ENCODE data around the gene AURKAIP1. TPM values are rescaled to one million over a fixed set of nuclear protein-coding genes. Genes with fewer than 3 reads are reported as not detected.

AURKAIP1 gene
- total and polyA plus RNA-seq, 2 of the 13 experiments (the other 11 are each of a cell fraction or from before 2014, with no cell fraction given) = 69.5 to 175 TPM

DNA sequence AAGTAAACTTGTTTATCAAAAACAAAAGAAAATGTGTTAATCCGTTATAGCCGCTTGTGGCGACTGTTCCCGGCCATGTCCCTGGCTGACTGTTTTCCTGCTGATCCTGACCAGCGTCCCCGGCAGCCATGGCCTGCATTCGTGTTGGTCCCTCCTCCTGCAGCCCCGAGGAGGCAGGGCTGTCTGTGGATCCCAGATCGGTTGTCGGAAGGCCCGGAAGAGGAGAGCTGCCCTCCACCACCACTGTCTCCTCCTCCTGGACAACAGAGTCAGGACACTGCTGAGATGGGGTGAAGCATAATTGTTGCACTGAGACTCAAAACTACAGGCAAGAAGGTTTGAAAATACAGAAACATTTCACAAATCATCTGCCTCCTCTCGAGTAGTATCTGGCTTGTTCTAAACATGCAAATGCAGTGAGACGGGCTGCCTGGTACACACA is 13.0 kb downstream of the AURKAIP1 start (continued):
- TF ChIP-seq, protein P1, sequence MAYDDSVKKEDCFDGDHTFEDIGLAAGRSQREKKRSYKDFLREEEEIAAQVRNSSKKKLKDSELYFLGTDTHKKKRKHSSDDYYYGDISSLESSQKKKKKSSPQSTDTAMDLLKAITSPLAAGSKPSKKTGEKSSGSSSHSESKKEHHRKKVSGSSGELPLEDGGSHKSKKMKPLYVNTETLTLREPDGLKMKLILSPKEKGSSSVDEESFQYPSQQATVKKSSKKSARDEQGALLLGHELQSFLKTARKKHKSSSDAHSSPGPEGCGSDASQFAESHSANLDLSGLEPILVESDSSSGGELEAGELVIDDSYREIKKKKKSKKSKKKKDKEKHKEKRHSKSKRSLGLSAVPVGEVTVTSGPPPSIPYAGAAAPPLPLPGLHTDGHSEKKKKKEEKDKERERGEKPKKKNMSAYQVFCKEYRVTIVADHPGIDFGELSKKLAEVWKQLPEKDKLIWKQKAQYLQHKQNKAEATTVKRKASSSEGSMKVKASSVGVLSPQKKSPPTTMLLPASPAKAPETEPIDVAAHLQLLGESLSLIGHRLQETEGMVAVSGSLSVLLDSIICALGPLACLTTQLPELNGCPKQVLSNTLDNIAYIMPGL (CRISPR knock-in tag; IDR thresholded peaks at IDR 0.05; ENCODE audit: borderline replicate concordance in 1 of 2, low read depth in 1 of 2) = peak; percentile 62 to 63; a peak in 3 of 4 replicates
- TF ChIP-seq ZNF329 (CRISPR knock-in tag; IDR thresholded peaks at IDR 0.05; ENCODE audit: low read depth) (no peak), CAMTA2 (CRISPR knock-in tag; IDR thresholded peaks at IDR 0.05; ENCODE audit: borderline replicate concordance) (no peak), ZNF354B (CRISPR knock-in tag; IDR thresholded peaks at IDR 0.05) (no peak), ZNF589 (CRISPR knock-in tag; conservative IDR thresholded peaks at IDR 0.05) (no peak), MYNN (CRISPR knock-in tag; IDR thresholded peaks at IDR 0.05; ENCODE audit: low read depth) (no peak), MEIS1 (CRISPR knock-in tag; IDR thresholded peaks at IDR 0.05; ENCODE audit: borderline replicate concordance) (0 out of 2 replicates have a peak, but pooled peaks have one; percentile 33), KDM2A (CRISPR knock-in tag; IDR thresholded peaks at IDR 0.05; ENCODE audit: borderline replicate concordance, low read depth) (peak; percentile 52; the same call in 1 of the 2 replicates), ZFX (CRISPR knock-in tag; IDR thresholded peaks at IDR 0.05; ENCODE audit: low read depth) (peak; percentile 82), DNMT3B (CRISPR knock-in tag; conservative IDR thresholded peaks at IDR 0.05) (no peak), SMARCE1 (IDR thresholded peaks at IDR 0.05; ENCODE audit: borderline replicate concordance) (no peak), TBL1XR1 (IDR thresholded peaks at IDR 0.05; ENCODE audit: borderline replicate concordance, low read length, partially characterized antibody) (no peak), HNRNPLL (IDR thresholded peaks at IDR 0.05; ENCODE audit: low read depth, low read length, poor library complexity, severe bottlenecking) (peak; percentile 17), NFYC (CRISPR knock-in tag; IDR thresholded peaks at IDR 0.05) (0 out of 2 replicates have a peak, but pooled peaks have one; percentile 24), ZNF256 (CRISPR knock-in tag; conservative IDR thresholded peaks at IDR 0.05) (no peak), MAFG (CRISPR knock-in tag; IDR thresholded peaks at IDR 0.05) (no peak)
- TF ChIP-seq, protein P2, sequence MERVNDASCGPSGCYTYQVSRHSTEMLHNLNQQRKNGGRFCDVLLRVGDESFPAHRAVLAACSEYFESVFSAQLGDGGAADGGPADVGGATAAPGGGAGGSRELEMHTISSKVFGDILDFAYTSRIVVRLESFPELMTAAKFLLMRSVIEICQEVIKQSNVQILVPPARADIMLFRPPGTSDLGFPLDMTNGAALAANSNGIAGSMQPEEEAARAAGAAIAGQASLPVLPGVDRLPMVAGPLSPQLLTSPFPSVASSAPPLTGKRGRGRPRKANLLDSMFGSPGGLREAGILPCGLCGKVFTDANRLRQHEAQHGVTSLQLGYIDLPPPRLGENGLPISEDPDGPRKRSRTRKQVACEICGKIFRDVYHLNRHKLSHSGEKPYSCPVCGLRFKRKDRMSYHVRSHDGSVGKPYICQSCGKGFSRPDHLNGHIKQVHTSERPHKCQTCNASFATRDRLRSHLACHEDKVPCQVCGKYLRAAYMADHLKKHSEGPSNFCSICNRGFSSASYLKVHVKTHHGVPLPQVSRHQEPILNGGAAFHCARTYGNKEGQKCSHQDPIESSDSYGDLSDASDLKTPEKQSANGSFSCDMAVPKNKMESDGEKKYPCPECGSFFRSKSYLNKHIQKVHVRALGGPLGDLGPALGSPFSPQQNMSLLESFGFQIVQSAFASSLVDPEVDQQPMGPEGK (CRISPR knock-in tag; IDR thresholded peaks at IDR 0.05) = peak; percentile 63
- TF ChIP-seq, protein P3, sequence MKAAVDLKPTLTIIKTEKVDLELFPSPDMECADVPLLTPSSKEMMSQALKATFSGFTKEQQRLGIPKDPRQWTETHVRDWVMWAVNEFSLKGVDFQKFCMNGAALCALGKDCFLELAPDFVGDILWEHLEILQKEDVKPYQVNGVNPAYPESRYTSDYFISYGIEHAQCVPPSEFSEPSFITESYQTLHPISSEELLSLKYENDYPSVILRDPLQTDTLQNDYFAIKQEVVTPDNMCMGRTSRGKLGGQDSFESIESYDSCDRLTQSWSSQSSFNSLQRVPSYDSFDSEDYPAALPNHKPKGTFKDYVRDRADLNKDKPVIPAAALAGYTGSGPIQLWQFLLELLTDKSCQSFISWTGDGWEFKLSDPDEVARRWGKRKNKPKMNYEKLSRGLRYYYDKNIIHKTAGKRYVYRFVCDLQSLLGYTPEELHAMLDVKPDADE (CRISPR knock-in tag; IDR thresholded peaks at IDR 0.05) = no peak
- TF ChIP-seq, protein P4, sequence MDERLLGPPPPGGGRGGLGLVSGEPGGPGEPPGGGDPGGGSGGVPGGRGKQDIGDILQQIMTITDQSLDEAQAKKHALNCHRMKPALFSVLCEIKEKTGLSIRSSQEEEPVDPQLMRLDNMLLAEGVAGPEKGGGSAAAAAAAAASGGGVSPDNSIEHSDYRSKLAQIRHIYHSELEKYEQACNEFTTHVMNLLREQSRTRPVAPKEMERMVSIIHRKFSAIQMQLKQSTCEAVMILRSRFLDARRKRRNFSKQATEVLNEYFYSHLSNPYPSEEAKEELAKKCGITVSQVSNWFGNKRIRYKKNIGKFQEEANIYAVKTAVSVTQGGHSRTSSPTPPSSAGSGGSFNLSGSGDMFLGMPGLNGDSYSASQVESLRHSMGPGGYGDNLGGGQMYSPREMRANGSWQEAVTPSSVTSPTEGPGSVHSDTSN (CRISPR knock-in tag; IDR thresholded peaks at IDR 0.05) = no peak
